Esophagus muscularis mucosa (tissue), 4 donors: ENCODE results near the gene F8A3.
"Not testable (repeated sequence)": the region's sequence is repeated elsewhere in the genome, so short reads cannot be mapped to it uniquely, and the experiment has no call there.

ENCODE experiments used
- EP300 ChIP-seq: sonication (generic); formaldehyde crosslinking; IDR thresholded peaks from one replicate; pipeline ENCODE4 v1.6.1; 2017; ENCODE audit warnings: antibody characterized with exemption
- POLR2A ChIP-seq: fragments of 450-650 bp; IDR thresholded peaks from one replicate; pipeline ENCODE4 v1.6.1; 2017; ENCODE audit warnings: antibody characterized with exemption, moderate library complexity, mild to moderate bottlenecking, low read depth
- TF ChIP-seq, protein P1 (sequence below), 3 experiments: fragments of 200-600 bp in 2 of 3; fragments of 450-650 bp in 1 of 3; sonication (generic) in 2 of 3; IDR thresholded peaks; one replicate each; pipeline ENCODE4 v1.5.1; 2017 to 2019; ENCODE audit warnings: antibody characterized with exemption in 3 of 3, mild to moderate bottlenecking in 2 of 3, moderate library complexity in 1 of 3

- TF ChIP-seq, protein P1, sequence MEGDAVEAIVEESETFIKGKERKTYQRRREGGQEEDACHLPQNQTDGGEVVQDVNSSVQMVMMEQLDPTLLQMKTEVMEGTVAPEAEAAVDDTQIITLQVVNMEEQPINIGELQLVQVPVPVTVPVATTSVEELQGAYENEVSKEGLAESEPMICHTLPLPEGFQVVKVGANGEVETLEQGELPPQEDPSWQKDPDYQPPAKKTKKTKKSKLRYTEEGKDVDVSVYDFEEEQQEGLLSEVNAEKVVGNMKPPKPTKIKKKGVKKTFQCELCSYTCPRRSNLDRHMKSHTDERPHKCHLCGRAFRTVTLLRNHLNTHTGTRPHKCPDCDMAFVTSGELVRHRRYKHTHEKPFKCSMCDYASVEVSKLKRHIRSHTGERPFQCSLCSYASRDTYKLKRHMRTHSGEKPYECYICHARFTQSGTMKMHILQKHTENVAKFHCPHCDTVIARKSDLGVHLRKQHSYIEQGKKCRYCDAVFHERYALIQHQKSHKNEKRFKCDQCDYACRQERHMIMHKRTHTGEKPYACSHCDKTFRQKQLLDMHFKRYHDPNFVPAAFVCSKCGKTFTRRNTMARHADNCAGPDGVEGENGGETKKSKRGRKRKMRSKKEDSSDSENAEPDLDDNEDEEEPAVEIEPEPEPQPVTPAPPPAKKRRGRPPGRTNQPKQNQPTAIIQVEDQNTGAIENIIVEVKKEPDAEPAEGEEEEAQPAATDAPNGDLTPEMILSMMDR (IDR thresholded peaks at IDR 0.05) = not testable (repeated sequence)
- not testable (repeated sequence) for TF ChIP-seq EP300, POLR2A
Measured at GRCh38 chrX:155495134-155495533, 36.7 kb upstream of the F8A3 start.
